Parathyroid adenoma (tissue), 2 donors: ENCODE data around the gene HPSE.

Source experiments
- H2AFZ ChIP-seq: fragments of 300-600 bp; sonication (generic); one replicate; pipeline ENCODE4 v1.7.0; 2017; ENCODE audit warnings: antibody characterized with exemption, mild to moderate bottlenecking
- H3K27ac ChIP-seq: fragments of 300-600 bp; sonication (generic); one replicate; pipeline ENCODE4 v1.7.0; 2017
- H3K27me3 ChIP-seq: fragments of 300-600 bp; sonication (generic); one replicate; pipeline ENCODE4 v1.7.0; 2017; ENCODE audit warnings: low read length; ENCODE audit not compliant: control insufficient read depth, insufficient read depth
- H3K36me3 ChIP-seq: fragments of 300-600 bp; sonication (generic); one replicate; pipeline ENCODE4 v1.7.0; 2017; ENCODE audit warnings: low read length; ENCODE audit not compliant: control insufficient read depth, insufficient read depth
- H3K4me1 ChIP-seq: fragments of 300-600 bp; sonication (generic); one replicate; pipeline ENCODE4 v1.7.0; 2017; ENCODE audit warnings: control low read depth
- H3K4me2 ChIP-seq: fragments of 300-600 bp; sonication (generic); one replicate; pipeline ENCODE4 v1.7.0; 2017; ENCODE audit warnings: low read length
- H3K4me3 ChIP-seq: fragments of 300-600 bp; sonication (generic); one replicate; pipeline ENCODE4 v1.7.0; 2017; ENCODE audit warnings: low read depth, low read length
- H3K79me2 ChIP-seq: fragments of 300-600 bp; sonication (generic); one replicate; pipeline ENCODE4 v1.7.0; 2017; ENCODE audit warnings: control low read depth
- H3K9ac ChIP-seq: fragments of 300-600 bp; sonication (generic); one replicate; pipeline ENCODE4 v1.7.0; 2017; ENCODE audit warnings: mild to moderate bottlenecking
- H3K9me3 ChIP-seq: fragments of 300-600 bp; sonication (generic); one replicate; pipeline ENCODE4 v1.7.0; 2017; ENCODE audit warnings: low read length; ENCODE audit not compliant: control insufficient read depth
- CTCF ChIP-seq: fragments of 300-600 bp; sonication (generic); IDR thresholded peaks from one replicate; pipeline ENCODE4 v1.7.0; 2017; ENCODE audit warnings: antibody characterized with exemption, mild to moderate bottlenecking
- donor health status: primary hyperparathyroidism.

Gene HPSE

GRCh38 chr4:83248486-83248885 is 86.2 kb downstream of the HPSE start:
- Histone ChIP-seq H3K9ac (no peak overlapping the region), H3K36me3 (no peaks in the 10 kb centered on the region), H3K4me2 (no peak overlapping the region), H2AFZ (no peak overlapping the region), H3K4me1 (no peaks in the 10 kb centered on the region), H3K27ac (no peak overlapping the region), H3K4me3 (no peak overlapping the region), H3K79me2 (no peaks in the 10 kb centered on the region), H3K27me3 (no peaks in the 10 kb centered on the region), H3K9me3 (no peaks in the 10 kb centered on the region)
- no peak for TF ChIP-seq CTCF

GRCh38 chr4:83247415-83248357 is 87.0 kb downstream of the HPSE start:
- Histone ChIP-seq H2AFZ (no peak overlapping the region), H3K4me3 (no peak overlapping the region), H3K9ac (no peak overlapping the region), H3K9me3 (no peaks in the 10 kb centered on the region), H3K27me3 (no peaks in the 10 kb centered on the region), H3K27ac (no peak overlapping the region), H3K79me2 (no peaks in the 10 kb centered on the region), H3K4me2 (no peak overlapping the region), H3K4me1 (no peaks in the 10 kb centered on the region), H3K36me3 (no peaks in the 10 kb centered on the region)
- TF ChIP-seq CTCF, result no peak
